ENCODE measurements around the gene HSPB1.
"Not testable (repeated sequence)": the region's sequence is repeated elsewhere in the genome, so short reads cannot be mapped to it uniquely, and the experiment has no call there.

HSPB1 gene

GRCh38 chr7:76302347-76303201 lies at the start of gene HSPB1:
TSS of gene HSPB1 (plus strand) at chr7:76302673. CDS start at chr7:76302713, 40 bp downstream.
- peak; percentile 88 for DNase-seq

GRCh38 chr7:76254781-76255180 lies 47.7 kb upstream of the HSPB1 start:
- DNase-seq, result no peak

GRCh38 chr7:76257973-76258372 lies 44.5 kb upstream of the HSPB1 start:
- no peak for DNase-seq

GRCh38 chr7:76259124-76260093 lies 43.1 kb upstream of the HSPB1 start:
- no peak for DNase-seq

GRCh38 chr7:76260171-76260703 lies 42.2 kb upstream of the HSPB1 start:
- DNase-seq, result peak; percentile 78

- no peak for DNase-seq
Measured at GRCh38 chr7:76261329-76261728, 41.1 kb upstream of the HSPB1 start.

- DNase-seq, result no peak
Measured at GRCh38 chr7:76261931-76262330, 40.5 kb upstream of the HSPB1 start.

- DNase-seq, result peak; percentile 53
Measured at GRCh38 chr7:76262683-76263402, 39.6 kb upstream of the HSPB1 start.

GRCh38 chr7:76265299-76265698 lies 37.2 kb upstream of the HSPB1 start:
- DNase-seq, result no peak

- DNase-seq, result no peak
Measured at GRCh38 chr7:76267107-76267893, 35.2 kb upstream of the HSPB1 start.

- DNase-seq, result no peak
Measured at GRCh38 chr7:76267894-76268183, 34.6 kb upstream of the HSPB1 start.

- DNase-seq, result no peak
Measured at GRCh38 chr7:76268376-76268775, 34.1 kb upstream of the HSPB1 start.

GRCh38 chr7:76269895-76270294 lies 32.6 kb upstream of the HSPB1 start:
- no peak for DNase-seq

GRCh38 chr7:76271384-76271783 lies 31.1 kb upstream of the HSPB1 start:
- DNase-seq, result not testable (repeated sequence)

GRCh38 chr7:76272142-76272541 lies 30.3 kb upstream of the HSPB1 start:
- no peak for DNase-seq

- DNase-seq, result no peak
Measured at GRCh38 chr7:76272851-76273497, 29.5 kb upstream of the HSPB1 start.

- DNase-seq, result no peak
Measured at GRCh38 chr7:76273503-76273902, 29.0 kb upstream of the HSPB1 start.

- no peak for DNase-seq
Measured at GRCh38 chr7:76278540-76278939, 23.9 kb upstream of the HSPB1 start.

GRCh38 chr7:76280408-76280807 lies 22.1 kb upstream of the HSPB1 start:
- DNase-seq, result no peak

- no peak for DNase-seq
Measured at GRCh38 chr7:76281006-76281705, 21.3 kb upstream of the HSPB1 start.

Measured in NCI-H1105 (cell line).